Measurements from ENCODE around the gene IL1R2. TPM values are rescaled to one million over a fixed set of nuclear protein-coding genes. Genes with fewer than 3 reads are reported as not detected.

The IL1R2 gene
- total RNA-seq, 4 donors from 2014 or later, result 2.7 to 6.1 (median 3.6) TPM

- intact Hi-C loops (cut with DNase I), result no loop called here
- no peaks in the 10 kb centered on the region for H3K9me3 ChIP-seq
- no peak overlapping the region for H3K27ac ChIP-seq
- H3K36me3 ChIP-seq, result no peaks in the 10 kb centered on the region
- no peak overlapping the region for H3K4me3 ChIP-seq (replicated peaks in 1 of 3)
- DNase-seq, result no peak
- H3K4me1 ChIP-seq, result no peaks in the 10 kb centered on the region
- TF ChIP-seq POLR2A (IDR thresholded peaks at IDR 0.05), result no peak
- no peak for TF ChIP-seq CTCF (IDR thresholded peaks at IDR 0.05)
- 35 to 53% methylated on average over 1 of the region's 1 CpG for WGBS, 2 donors
- H3K27me3 ChIP-seq, result no peaks in the 10 kb centered on the region
These were observed 42.5 kb upstream of the IL1R2 start for GRCh38 chr2:101949304-101949703.

DNA sequence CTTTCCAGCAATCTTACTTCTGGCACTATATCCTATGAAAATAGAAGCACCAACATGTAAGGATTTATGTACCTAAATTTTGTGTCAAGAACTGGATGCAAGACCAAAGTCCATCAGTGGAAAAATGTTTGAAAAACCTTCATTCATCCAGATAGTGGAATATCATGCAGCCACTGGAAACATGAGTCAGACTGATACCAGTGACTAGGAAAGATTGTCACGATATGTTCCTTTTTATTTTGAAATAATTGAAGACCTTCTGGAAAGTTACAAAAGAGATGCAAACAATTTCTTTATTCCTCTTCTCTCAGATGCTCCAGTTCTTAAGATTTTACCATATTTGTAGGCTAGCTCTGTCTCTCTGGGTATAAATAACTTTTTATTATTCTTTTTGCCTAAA lies 40.5 kb upstream of the IL1R2 start:
- Histone ChIP-seq H3K27me3 (no peaks in the 10 kb centered on the region), H3K27ac (no peak overlapping the region), H3K4me3 (replicated peaks in 1 of 3) (no peak overlapping the region), H3K9me3 (no peaks in the 10 kb centered on the region), H3K36me3 (no peaks in the 10 kb centered on the region), H3K4me1 (no peaks in the 10 kb centered on the region)
- DNase-seq, result no peak
- intact Hi-C loops (cut with DNase I), result no loop called here
- 83 to 86% methylated on average over 1 of the region's 1 CpG for WGBS, 2 donors
- TF ChIP-seq CTCF (IDR thresholded peaks at IDR 0.05) (no peak), POLR2A (IDR thresholded peaks at IDR 0.05) (no peak)

DNA sequence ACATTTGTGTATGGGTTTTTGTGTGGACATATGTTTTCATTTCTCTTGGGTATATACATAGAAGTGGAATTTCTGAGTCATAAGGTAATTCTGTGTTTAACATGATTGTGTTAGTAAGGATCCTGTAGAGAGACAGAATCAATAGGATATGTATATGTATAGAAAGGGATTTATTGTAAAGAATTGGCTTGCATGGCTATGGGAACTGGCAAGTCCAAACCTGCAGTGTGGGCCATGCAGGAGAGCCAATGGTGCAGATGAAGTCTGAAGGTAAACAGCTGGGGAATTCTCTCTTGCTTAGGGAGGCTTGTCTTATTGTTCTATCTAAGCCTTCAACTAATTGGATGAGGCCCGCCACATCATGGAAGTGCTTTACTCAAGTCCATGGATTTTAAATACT lies 39.2 kb upstream of the IL1R2 start:
- no peak for DNase-seq
- intact Hi-C loops (cut with DNase I), result no loop called here
- Histone ChIP-seq H3K4me1 (no peaks in the 10 kb centered on the region), H3K9me3 (no peaks in the 10 kb centered on the region), H3K4me3 (replicated peaks in 1 of 3) (no peak overlapping the region), H3K36me3 (no peaks in the 10 kb centered on the region), H3K27me3 (no peaks in the 10 kb centered on the region), H3K27ac (no peak overlapping the region)
- TF ChIP-seq CTCF (IDR thresholded peaks at IDR 0.05) (no peak), POLR2A (IDR thresholded peaks at IDR 0.05) (no peak)
- 100% methylated on average over 1 of the region's 1 CpG for WGBS, 2 donors

DNA sequence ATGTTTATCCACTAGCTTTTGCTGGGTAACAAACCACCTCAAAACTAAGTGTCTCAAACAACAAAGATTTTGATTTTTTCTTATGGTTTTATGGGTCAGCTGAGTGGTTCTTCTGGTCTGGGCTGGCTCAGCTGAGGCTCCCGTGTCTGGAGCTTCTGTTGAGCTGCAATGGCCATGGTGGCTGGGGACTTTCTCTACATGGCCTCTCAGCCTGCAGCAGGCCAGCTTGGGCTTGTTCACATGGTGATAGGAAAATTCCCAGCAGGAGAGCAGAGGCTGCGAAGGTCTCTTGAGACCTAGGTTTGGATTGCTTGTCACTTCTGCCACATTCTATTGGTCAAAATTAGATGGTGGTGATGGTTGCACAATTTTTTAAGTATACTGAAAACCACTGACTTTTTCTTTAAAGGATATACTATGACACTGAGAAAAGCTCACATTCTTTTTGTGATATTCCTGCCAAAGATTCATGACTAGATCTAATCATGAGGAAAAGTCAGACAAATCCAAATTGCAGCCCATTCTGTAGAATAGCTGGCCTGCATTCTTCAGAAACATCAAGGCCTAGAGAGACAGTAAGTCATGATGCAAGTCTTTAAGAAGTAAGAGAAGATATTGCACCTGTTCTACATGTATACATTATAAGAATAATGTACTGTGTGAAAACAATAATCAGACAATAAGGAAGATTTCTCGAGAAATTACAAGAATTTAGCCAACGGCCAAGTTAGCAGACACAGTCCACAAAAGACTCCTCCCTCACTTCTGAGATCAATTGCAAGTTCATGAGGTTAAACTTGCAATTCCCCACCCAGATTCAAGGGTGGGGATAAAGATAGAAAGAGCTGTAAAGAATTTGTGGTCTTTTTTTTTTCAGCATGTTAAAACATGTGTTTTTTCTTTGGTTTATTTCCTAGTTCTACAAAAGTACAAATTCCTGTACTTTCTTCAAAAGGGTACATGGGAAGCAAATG lies 35.0 kb upstream of the IL1R2 start:
- whole genome bisulfite sequencing, 2 donors, result 57 to 64% methylated on average over 4 of the region's 4 CpGs
- Histone ChIP-seq H3K9me3 (no peaks in the 10 kb centered on the region), H3K27me3 (no peaks in the 10 kb centered on the region), H3K36me3 (no peaks in the 10 kb centered on the region), H3K4me1 (peaks cover 13 to 14% of the 10 kb centered on the region in 2 donors), H3K27ac (no peak overlapping the region), H3K4me3 (replicated peaks in 1 of 3) (no peak overlapping the region)
- TF ChIP-seq POLR2A (IDR thresholded peaks at IDR 0.05) (no peak), CTCF (IDR thresholded peaks at IDR 0.05) (no peak)
- intact Hi-C loops (cut with DNase I), result no loop called here
- no peak for DNase-seq

GRCh38 chr2:101958061-101958460 lies 33.7 kb upstream of the IL1R2 start:
- peaks cover 19 to 27% of the 10 kb centered on the region in 2 donors for H3K4me1 ChIP-seq
- no peaks in the 10 kb centered on the region for H3K27me3 ChIP-seq
- WGBS, 2 donors, result 32 to 38% methylated on average over 2 of the region's 2 CpGs
- TF ChIP-seq CTCF (IDR thresholded peaks at IDR 0.05) (no peak), POLR2A (IDR thresholded peaks at IDR 0.05) (no peak)
- intact Hi-C loops (cut with DNase I), result no loop called here
- H3K36me3 ChIP-seq, result no peaks in the 10 kb centered on the region
- no peaks in the 10 kb centered on the region for H3K9me3 ChIP-seq
- peak overlapping the region in 1 of 3 donors; percentile 5 for H3K27ac ChIP-seq
- H3K4me3 ChIP-seq (replicated peaks in 1 of 3), result no peak overlapping the region
- DNase-seq, result no peak
